Naive thymus-derived CD4-positive, alpha-beta T cell (primary cell): ENCODE results near the gene TLK2. TPM values are rescaled to one million over a fixed set of nuclear protein-coding genes. Genes with fewer than 3 reads are reported as not detected.

Experiments
- ATAC-seq: fragments of 150-1000 bp; cut with Tn5 transposase; 2 replicates; pipeline ENCODE4 v1.10.0; 2021; ENCODE audit warnings: mild to moderate bottlenecking, moderate library complexity
- CTCF ChIA-PET: fragments of 350-600 bp; sonication (Branson Sonifier 250); formaldehyde crosslinking; loops from one replicate; lab custom pipeline; 2021; ENCODE audit warnings: antibody characterized with exemption; lab: Charles Lee
- POLR2A ChIA-PET: fragments of 350-600 bp; sonication (Branson Sonifier 250); formaldehyde crosslinking; loops from one replicate; lab custom pipeline; 2021; ENCODE audit warnings: antibody characterized with exemption, inconsistent platforms; lab: Charles Lee
- DNase-seq, 9 donors: peaks; one replicate each; pipeline versions ENCODE4 v3.0.0 to v3.0.0-alpha.2; 2020 to 2022; ENCODE audit warnings: mixed read lengths in 1 of 9
- H3K27ac ChIP-seq: one replicate; pipeline ENCODE4 v1.7.0; 2013; ENCODE audit warnings: mild to moderate bottlenecking, low read depth, low read length, moderate library complexity
- H3K27me3 ChIP-seq, 2 donors: one replicate each; pipeline ENCODE4 v1.7.0; 2013; ENCODE audit warnings: low read length in 2 of 2, mild to moderate bottlenecking in 2 of 2, moderate library complexity in 2 of 2; ENCODE audit not compliant: control insufficient read depth in 2 of 2, insufficient read depth in 2 of 2
- H3K36me3 ChIP-seq, 3 experiments: 1 replicate in 2 of 3; 2 replicates in 1 of 3; pipeline ENCODE4 v1.7.0; 2013; ENCODE audit warnings: low read length in 3 of 3, mild to moderate bottlenecking in 3 of 3, moderate library complexity in 1 of 3; ENCODE audit not compliant: insufficient read depth in 3 of 3, control insufficient read depth in 2 of 3
- H3K4me1 ChIP-seq, 2 donors: one replicate each; pipeline ENCODE4 v1.7.0; 2013; ENCODE audit warnings: low read length in 2 of 2, mild to moderate bottlenecking in 2 of 2, moderate library complexity in 1 of 2; ENCODE audit not compliant: control insufficient read depth in 2 of 2, insufficient read depth in 2 of 2
- H3K4me3 ChIP-seq: 2 replicates; pipeline ENCODE4 v1.7.0; 2013; ENCODE audit warnings: mild to moderate bottlenecking, low read length
- H3K9me3 ChIP-seq, 3 experiments: 1 replicate in 2 of 3; 2 replicates in 1 of 3; pipeline ENCODE4 v1.7.0; 2013; ENCODE audit warnings: low read length in 3 of 3; ENCODE audit not compliant: control insufficient read depth in 2 of 3
- H3K27ac Mint-ChIP-seq, 9 donors: one replicate each; pipeline ENCODE4 v1.8.0; 2020 to 2022; ENCODE audit warnings: mixed read lengths in 9 of 9, mild to moderate bottlenecking in 8 of 9, moderate library complexity in 5 of 9, inconsistent platforms in 2 of 9
- H3K27me3 Mint-ChIP-seq, 5 donors: one replicate each; pipeline ENCODE4 v1.8.0; 2021 to 2022; ENCODE audit warnings: mixed read lengths in 5 of 5, mild to moderate bottlenecking in 1 of 5
- H3K36me3 Mint-ChIP-seq, 5 donors: one replicate each; pipeline ENCODE4 v1.8.0; 2020 to 2022; ENCODE audit warnings: mixed read lengths in 5 of 5, mild to moderate bottlenecking in 3 of 5, inconsistent platforms in 1 of 5
- H3K4me1 Mint-ChIP-seq, 7 donors: one replicate each; pipeline ENCODE4 v1.8.0; 2020 to 2022; ENCODE audit warnings: mixed read lengths in 7 of 7, mild to moderate bottlenecking in 3 of 7, inconsistent platforms in 1 of 7
- H3K4me3 Mint-ChIP-seq, 10 donors: one replicate each; pipeline ENCODE4 v1.8.0; 2020 to 2022; ENCODE audit warnings: mild to moderate bottlenecking in 10 of 10, mixed read lengths in 10 of 10, moderate library complexity in 6 of 10, inconsistent platforms in 2 of 10
- H3K9me3 Mint-ChIP-seq, 11 donors: one replicate each; pipeline ENCODE4 v1.8.0; 2020 to 2022; ENCODE audit warnings: mixed read lengths in 11 of 11, mild to moderate bottlenecking in 4 of 11, inconsistent platforms in 1 of 11, moderate library complexity in 1 of 11
- intact Hi-C, 2 donors: fragments of 100-400 bp; cut with micrococcal nuclease; formaldehyde crosslinking; loops; one replicate each; pipeline ENCODE4 v1.15.1; 2023
- polyA plus RNA-seq, 2 donors: library from polyadenylated mRNA; unstranded; fragments of 300-500 nt; fragmentation: Illumina TruSeq; gene quantifications; one replicate each; pipeline ENCODE4 v1.2.3, GENCODE V29; 2021
- total RNA-seq, 6 experiments: library from RNA in 5 of 6; stranded (reverse) in 5 of 6; gene quantifications; 1 replicate in 5 of 6; 2 replicates in 1 of 6; pipeline ENCODE4 v1.2.3 and lab custom pipeline; 2021 to 2026

Gene TLK2
- total and polyA plus RNA-seq, 7 experiments from 2014 or later: 7.6 to 84.8 (median 64.5) TPM

GRCh38 chr17:62565817-62566216 is 87.2 kb downstream of the TLK2 start:
- H3K27ac Mint-ChIP-seq: peak overlapping the region in 1 of 9 donors; percentile 22
- H3K36me3 Mint-ChIP-seq: peaks cover 9 to 46% (median 32%) of the 10 kb centered on the region in 5 donors
- Histone ChIP-seq H3K4me3 (no peak overlapping the region), H3K27ac (no peak overlapping the region), H3K4me1 (no peaks in the 10 kb centered on the region), H3K27me3 (no peaks in the 10 kb centered on the region), H3K9me3 (no peaks in the 10 kb centered on the region), H3K36me3 (peaks cover 7 to 41% (median 14%) of the 10 kb centered on the region in 3 experiments)
- H3K9me3 Mint-ChIP-seq: peaks cover 0 to under 1% (median 0%) of the 10 kb centered on the region in 11 donors
- H3K4me3 Mint-ChIP-seq: no peak overlapping the region
- POLR2A ChIA-PET: no interaction called here
- H3K27me3 Mint-ChIP-seq: no peaks in the 10 kb centered on the region
- peaks cover 6 to 13% (median 10%) of the 10 kb centered on the region in 7 donors for H3K4me1 Mint-ChIP-seq
- DNase-seq: no peak
- intact Hi-C loops: no loop called here
- CTCF ChIA-PET: no interaction called here
- no peak for ATAC-seq

- Histone ChIP-seq H3K4me1 (no peaks in the 10 kb centered on the region), H3K9me3 (no peaks in the 10 kb centered on the region), H3K36me3 (peaks cover 7 to 36% (median 14%) of the 10 kb centered on the region in 3 experiments), H3K27ac (no peak overlapping the region), H3K4me3 (no peak overlapping the region), H3K27me3 (no peaks in the 10 kb centered on the region)
- no peaks in the 10 kb centered on the region for H3K27me3 Mint-ChIP-seq
- no peak for DNase-seq
- intact Hi-C loops: no loop called here
- no peak overlapping the region for H3K4me3 Mint-ChIP-seq
- no peak overlapping the region for H3K27ac Mint-ChIP-seq
- ChIA-PET POLR2A (no interaction called here), CTCF (no interaction called here)
- H3K36me3 Mint-ChIP-seq: peaks cover 9 to 43% (median 28%) of the 10 kb centered on the region in 5 donors
- no peak for ATAC-seq
- H3K9me3 Mint-ChIP-seq: no peaks in the 10 kb centered on the region
- peaks cover 6 to 13% (median 10%) of the 10 kb centered on the region in 7 donors for H3K4me1 Mint-ChIP-seq
These were observed 88.5 kb downstream of the TLK2 start for GRCh38 chr17:62566996-62567578.

GRCh38 chr17:62572488-62572887 is 93.9 kb downstream of the TLK2 start:
- no peaks in the 10 kb centered on the region for H3K27me3 Mint-ChIP-seq

GRCh38 chr17:62572888-62573401 is 94.3 kb downstream of the TLK2 start:
- Histone ChIP-seq H3K36me3 (peaks cover 4 to 54% (median 5%) of the 10 kb centered on the region in 3 experiments), H3K4me3 (no peak overlapping the region), H3K4me1 (no peaks in the 10 kb centered on the region), H3K27me3 (no peaks in the 10 kb centered on the region), H3K27ac (no peak overlapping the region), H3K9me3 (no peaks in the 10 kb centered on the region)
- Mint-ChIP-seq H3K4me3 (no peak overlapping the region), H3K27me3 (no peaks in the 10 kb centered on the region), H3K4me1 (peaks cover 0 to 12% (median 4%) of the 10 kb centered on the region in 7 donors), H3K9me3 (no peaks in the 10 kb centered on the region), H3K27ac (peak overlapping the region in 2 of 9 donors; percentile 24 to 27), H3K36me3 (peaks cover 0 to 49% (median 26%) of the 10 kb centered on the region in 5 donors)
- CTCF ChIA-PET: interaction anchor here (0.7 kb wide), 1 partner anchor 243 kb away, joined by 3 read pairs; no protein-coding TSS in a partner anchor
- ATAC-seq (no peak), DNase-seq (no peak)
- POLR2A ChIA-PET: no interaction called here
- intact Hi-C loops: no loop called here

More at GRCh38 chr17:62572488-62572887, 93.9 kb downstream of the TLK2 start:
- peaks cover 0 to 47% (median 26%) of the 10 kb centered on the region in 5 donors for H3K36me3 Mint-ChIP-seq
- H3K27me3 ChIP-seq: no peaks in the 10 kb centered on the region
- H3K27ac ChIP-seq: no peak overlapping the region
- no peaks in the 10 kb centered on the region for H3K4me1 ChIP-seq
- ChIA-PET POLR2A (no interaction called here), CTCF (interaction anchor here (0.6 to 0.7 kb wide), 2 partner anchors 243 to 430 kb away, joined by 3 read pairs; no protein-coding TSS in a partner anchor)
- no peak overlapping the region for H3K27ac Mint-ChIP-seq
- no peak overlapping the region for H3K4me3 Mint-ChIP-seq
- no peak overlapping the region for H3K4me3 ChIP-seq
- peaks cover 4 to 52% (median 5%) of the 10 kb centered on the region in 3 experiments for H3K36me3 ChIP-seq
- no peak for DNase-seq
- H3K9me3 ChIP-seq: no peaks in the 10 kb centered on the region
- intact Hi-C loops: no loop called here
- H3K4me1 Mint-ChIP-seq: peaks cover 0 to 12% (median 4%) of the 10 kb centered on the region in 7 donors
- H3K9me3 Mint-ChIP-seq: no peaks in the 10 kb centered on the region
- ATAC-seq: no peak

- Histone ChIP-seq H3K4me1 (no peaks in the 10 kb centered on the region), H3K27ac (no peak overlapping the region), H3K4me3 (no peak overlapping the region), H3K27me3 (no peaks in the 10 kb centered on the region), H3K36me3 (peaks cover 4 to 58% (median 5%) of the 10 kb centered on the region in 3 experiments), H3K9me3 (no peaks in the 10 kb centered on the region)
- intact Hi-C loops: no loop called here
- Mint-ChIP-seq H3K27me3 (no peaks in the 10 kb centered on the region), H3K27ac (peak overlapping the region in 2 of 9 donors; percentile 26 to 52), H3K36me3 (peaks cover 3 to 54% (median 30%) of the 10 kb centered on the region in 5 donors), H3K9me3 (no peaks in the 10 kb centered on the region), H3K4me3 (no peak overlapping the region), H3K4me1 (peaks cover 0 to 12% (median 4%) of the 10 kb centered on the region in 7 donors)
- ChIA-PET CTCF (no interaction called here), POLR2A (no interaction called here)
- DNase-seq: no peak
- no peak for ATAC-seq
These were observed 95.0 kb downstream of the TLK2 start for GRCh38 chr17:62573480-62574117.

- POLR2A ChIA-PET: no interaction called here
- no peak overlapping the region for H3K4me3 Mint-ChIP-seq
- ATAC-seq: no peak
These were observed 97.8 kb downstream of the TLK2 start for GRCh38 chr17:62576382-62576781.

More at GRCh38 chr17:62576382-62576781, 97.8 kb downstream of the TLK2 start:
- intact Hi-C loops: no loop called here
- no peak for DNase-seq
- Mint-ChIP-seq H3K9me3 (no peaks in the 10 kb centered on the region), H3K4me1 (peaks cover 0 to 6% (median 0%) of the 10 kb centered on the region in 7 donors), H3K27ac (no peak overlapping the region), H3K36me3 (peaks cover 3 to 56% (median 29%) of the 10 kb centered on the region in 5 donors), H3K27me3 (no peaks in the 10 kb centered on the region)
- peaks cover 4 to 50% (median 5%) of the 10 kb centered on the region in 3 experiments for H3K36me3 ChIP-seq
- no peaks in the 10 kb centered on the region for H3K9me3 ChIP-seq
- CTCF ChIA-PET: no interaction called here
- no peaks in the 10 kb centered on the region for H3K27me3 ChIP-seq
- no peaks in the 10 kb centered on the region for H3K4me1 ChIP-seq
- no peak overlapping the region for H3K4me3 ChIP-seq
- H3K27ac ChIP-seq: no peak overlapping the region
